GM21526 (cell line): ENCODE data around the gene USP10.
"Not testable (repeated sequence)": the region's sequence is repeated elsewhere in the genome, so short reads cannot be mapped to it uniquely, and the experiment has no call there.

Experiments
- ATAC-seq: cut with Tn5 transposase; IDR thresholded peaks from one replicate; pipeline ENCODE4 v1.9.1; 2021; ENCODE audit warnings: moderate library complexity; ENCODE audit not compliant: unreplicated experiment, low FRiP score

USP10 gene

GRCh38 chr16:84672276-84673202 lies 27.3 kb upstream of the USP10 start:
- no peak for ATAC-seq

GRCh38 chr16:84673203-84673535 lies 26.6 kb upstream of the USP10 start:
- ATAC-seq, result no peak

DNA sequence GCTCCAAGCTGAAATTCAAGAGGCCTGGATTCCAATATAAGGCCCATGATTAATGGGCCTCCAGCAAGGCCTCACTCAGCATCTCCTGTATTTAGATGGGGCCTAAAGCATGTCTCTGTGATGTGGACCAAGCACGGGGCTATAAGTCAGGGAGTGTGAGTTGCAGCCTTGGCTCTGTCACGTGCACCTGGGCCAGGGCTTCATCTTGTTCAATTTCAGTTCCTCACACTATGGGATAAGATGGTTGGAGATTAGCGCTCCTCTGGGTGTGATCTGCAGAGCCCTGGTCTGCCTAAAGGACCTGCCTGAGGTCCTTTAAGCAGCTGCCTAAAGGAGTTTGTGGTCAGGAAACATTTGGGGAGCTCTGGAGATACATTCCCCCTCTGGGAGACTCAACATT lies 26.2 kb upstream of the USP10 start:
- no peak for ATAC-seq

DNA sequence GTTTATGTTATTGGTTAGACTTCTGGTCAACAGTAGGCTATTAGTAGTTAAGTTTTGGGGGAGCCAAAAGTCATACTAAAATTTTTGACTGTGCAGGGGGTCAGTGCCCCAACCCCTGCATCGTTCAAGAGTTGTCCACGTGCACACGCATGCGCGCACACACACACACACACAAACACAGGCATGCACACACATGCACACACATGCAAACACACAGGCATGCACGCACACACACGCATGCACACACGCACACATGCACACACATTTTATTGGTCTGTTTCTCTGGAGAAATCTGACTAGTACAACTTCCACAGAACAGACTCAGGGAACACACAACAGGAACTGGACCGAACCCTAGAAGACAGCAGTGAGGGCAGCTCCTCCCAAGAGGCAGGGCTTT lies 24.4 kb upstream of the USP10 start:
- no peak for ATAC-seq

- ATAC-seq, result no peak
These were observed 23.9 kb upstream of the USP10 start for GRCh38 chr16:84675884-84676283.

DNA sequence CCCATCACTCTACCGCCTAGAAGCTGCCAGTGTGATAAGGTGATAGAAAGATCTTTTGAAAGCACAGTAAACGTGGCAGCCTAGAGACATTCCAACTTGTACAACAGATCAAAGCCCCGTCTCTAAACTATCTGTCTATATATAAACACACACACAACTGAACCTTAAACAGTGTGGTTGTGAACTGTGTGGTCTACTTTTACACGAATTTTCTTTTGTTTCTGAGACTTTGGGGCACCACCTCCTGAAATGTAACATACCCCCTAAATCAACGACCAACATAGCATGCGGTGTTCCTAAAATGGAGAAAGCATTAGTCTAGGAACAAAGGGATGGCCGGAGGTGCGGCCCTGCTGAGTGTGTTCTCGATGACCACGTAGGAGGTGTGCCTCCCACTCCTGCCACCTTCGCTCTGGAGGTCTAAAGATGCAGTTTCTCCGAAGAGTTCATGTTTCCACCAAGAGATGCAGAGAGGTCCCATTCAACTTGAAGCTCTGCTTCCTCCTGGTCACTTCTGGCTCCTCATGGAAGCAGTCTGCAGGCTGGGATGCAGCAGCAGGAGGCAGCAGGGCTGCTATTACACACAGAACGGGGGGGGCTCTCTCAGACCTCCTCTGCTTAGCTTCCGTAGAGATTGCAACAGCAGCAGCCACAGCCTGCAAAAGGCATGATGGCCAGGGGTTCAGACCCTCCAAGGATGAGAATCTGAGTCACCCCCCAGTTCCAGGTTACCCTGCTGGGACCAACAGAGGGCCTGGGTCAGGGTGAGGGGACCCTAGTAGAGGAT lies 22.6 kb upstream of the USP10 start:
- no peak for ATAC-seq

DNA sequence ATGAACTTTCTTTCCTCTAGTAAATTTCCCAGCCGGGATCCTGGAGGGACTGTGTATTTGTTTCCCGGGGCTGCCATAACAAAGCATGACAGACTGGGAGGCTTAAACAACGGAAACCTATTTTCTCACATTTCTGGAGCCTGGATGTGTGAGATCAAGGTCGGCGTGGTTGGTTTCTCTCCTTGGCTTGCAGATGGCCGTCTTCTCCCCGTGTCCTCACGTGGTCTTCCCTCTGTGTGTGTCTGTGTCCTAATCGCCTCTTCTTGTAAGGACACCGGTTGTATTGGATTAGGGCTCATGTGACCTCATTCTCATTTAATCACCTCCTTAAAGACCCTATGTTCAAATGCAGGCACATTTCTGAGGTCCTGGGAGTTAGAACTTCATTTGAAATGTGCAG lies 22.0 kb upstream of the USP10 start:
- no peak for ATAC-seq

GRCh38 chr16:84678541-84678940 lies 21.3 kb upstream of the USP10 start:
- ATAC-seq, result no peak

DNA sequence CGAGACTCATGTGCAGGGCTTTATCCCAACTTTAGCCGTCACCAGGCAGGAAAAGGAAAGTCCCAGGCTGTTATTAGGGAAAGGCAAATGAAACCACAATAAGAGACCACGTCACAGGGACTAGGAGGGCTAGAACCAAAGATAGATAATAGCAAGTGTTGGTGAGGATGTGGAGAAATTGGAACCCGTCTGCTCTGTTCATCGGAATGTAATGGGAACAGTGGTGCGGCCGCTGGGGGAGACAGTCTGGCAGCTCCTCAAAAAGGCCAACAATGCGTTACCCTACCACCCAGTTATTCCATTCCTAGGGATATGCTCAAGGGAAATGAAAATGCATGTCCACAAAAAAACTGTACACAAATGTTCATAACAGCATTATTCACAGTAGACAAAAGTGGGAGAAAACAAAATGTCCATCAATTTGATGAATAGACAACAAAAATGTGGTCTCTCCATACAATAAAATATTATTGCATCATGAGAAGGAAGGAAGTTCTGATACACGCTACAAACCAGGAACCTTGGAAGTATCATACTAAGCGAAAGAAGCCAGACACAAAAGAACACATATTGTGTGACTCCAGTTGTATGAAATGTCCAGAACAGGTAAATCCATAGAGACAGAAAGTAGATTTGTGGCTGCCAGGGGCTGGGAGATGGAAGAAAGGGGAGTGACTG lies 19.5 kb upstream of the USP10 start:
- no peak for ATAC-seq

DNA sequence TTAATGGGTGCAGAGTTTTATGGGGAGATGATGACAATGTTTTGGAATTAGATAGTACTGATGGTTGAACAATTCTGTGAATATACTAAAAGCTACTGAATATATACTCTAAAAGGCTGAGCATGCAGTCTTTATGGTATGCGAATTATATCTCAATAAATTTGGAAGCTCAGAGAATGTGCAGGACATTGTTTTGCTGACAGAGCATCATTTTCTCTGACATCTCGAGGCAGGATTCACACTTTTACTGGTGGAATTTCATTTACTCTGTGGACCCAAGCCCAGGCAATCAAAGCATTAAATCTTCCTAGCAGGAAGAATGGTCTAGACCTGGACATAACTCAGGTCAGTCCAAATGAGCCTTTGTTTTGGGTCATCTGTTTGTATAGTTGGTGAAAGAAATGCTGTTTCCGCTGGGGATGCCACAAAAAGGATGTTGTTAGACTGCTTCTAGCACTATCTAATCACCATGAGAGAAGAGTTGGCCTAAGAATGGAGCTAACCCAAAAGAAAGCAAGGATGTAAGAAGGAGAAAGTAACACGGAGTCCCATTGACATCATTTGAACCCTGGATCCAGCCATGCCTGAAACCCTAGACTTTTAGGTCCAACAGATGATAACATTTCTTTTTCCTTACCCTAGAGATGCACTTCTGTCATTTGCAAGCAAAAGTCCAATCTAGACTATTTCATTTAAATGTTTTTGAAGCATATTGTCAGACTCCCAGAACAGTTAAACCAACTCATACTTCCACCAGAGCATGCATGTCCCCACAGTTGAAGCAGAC lies 18.8 kb upstream of the USP10 start:
- no peak for ATAC-seq

DNA sequence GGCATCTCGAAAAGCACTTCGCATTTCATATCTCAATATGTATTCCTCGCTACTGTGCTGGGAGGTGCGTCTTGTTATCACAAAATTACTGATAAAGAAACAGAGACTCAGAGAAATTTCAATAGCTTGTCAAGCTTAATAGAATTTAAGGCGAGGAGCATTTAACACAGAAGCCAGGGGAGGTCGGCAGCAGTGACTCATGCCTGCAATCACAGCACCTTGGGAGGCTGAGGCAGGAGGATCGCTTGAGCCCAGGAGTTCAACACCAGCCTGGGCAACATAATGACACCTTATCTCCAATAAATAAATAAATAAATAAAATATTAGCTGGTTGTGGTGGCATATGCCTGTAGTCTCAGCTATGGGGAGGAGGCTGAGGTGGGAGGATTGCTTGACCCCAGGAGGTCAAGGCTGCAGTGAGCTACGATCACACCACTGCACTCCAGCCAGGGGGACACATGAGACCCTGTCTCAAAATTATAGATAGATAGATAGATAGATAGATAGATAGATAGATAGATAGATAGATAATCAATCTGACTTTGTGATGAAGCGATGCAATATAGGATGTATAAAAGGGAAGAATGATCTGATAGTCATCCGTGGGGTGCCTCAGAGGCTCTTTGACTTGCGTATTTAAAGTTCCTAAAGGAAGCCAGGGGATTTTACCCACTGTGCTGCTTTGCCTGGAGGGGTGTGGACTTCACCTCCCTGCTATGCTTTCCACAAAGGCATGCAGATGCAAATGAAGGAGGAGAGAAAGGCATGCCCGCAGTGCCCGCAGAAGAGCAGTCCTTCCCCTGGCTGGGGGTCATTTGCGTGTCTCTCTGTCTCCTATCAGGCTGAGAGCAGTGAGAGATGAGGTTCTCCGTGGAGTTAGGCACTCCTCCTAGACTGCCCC lies 15.9 kb upstream of the USP10 start:
- ATAC-seq, result no peak

DNA sequence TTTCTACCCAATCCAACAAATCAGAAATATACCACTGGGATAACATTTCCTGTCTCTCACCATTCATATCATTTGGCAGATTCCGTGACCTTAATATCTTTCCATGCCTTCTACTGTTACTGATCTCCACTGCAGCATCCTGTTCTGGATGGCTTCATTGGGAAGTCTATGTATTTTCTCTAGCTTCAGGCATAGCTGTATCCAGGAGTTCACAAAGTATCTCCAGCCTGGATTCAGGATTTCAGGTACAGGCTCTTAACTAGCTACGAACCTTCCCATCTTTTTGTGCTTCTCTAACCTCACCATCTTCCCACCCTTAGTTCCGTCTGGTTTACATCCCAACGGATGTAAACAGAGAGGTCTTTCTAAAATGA lies 15.2 kb upstream of the USP10 start:
- ATAC-seq, result no peak

GRCh38 chr16:84685210-84685609 lies 14.6 kb upstream of the USP10 start:
- no peak for ATAC-seq

GRCh38 chr16:84686707-84687298 lies 13.0 kb upstream of the USP10 start:
- ATAC-seq, result no peak

DNA sequence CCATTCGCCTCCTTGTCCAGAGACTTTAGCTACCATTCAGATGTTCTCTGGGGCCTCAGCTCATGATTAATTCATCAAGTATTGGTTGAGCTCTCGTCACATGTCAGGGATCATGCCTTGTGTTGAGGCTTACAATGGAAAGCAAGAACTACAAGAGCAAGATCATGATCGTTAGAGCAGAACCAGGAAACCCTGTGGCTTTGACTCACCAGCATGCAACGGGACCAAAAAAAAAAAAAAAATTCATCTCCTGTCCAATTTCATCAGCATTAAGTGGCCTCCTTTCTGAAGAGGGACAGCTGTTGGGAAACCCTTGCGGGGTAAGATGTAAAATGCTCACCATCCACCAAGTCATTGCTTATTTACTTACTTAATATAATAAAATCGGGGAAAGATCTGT lies 12.1 kb upstream of the USP10 start:
- no peak for ATAC-seq

DNA sequence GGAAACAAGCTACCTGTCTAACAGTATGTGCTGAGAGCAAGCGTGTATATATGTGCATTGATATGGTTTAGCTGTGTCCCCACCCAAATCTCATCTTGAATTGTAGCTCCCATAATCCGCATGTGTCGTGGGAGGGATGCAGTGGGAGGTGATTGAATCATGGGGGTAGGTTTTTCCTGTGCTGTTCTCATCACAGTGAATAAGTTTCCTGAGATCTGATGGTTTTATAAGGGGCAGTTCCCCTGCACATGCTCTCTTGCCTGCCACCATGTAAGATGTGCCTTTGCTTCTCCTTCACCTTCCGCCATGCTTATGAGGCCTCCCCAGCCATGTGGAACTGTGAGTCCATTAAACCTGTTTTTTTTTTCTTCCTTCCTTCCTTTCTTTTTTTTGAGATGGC lies 11.6 kb upstream of the USP10 start:
- not testable (repeated sequence) for ATAC-seq

DNA sequence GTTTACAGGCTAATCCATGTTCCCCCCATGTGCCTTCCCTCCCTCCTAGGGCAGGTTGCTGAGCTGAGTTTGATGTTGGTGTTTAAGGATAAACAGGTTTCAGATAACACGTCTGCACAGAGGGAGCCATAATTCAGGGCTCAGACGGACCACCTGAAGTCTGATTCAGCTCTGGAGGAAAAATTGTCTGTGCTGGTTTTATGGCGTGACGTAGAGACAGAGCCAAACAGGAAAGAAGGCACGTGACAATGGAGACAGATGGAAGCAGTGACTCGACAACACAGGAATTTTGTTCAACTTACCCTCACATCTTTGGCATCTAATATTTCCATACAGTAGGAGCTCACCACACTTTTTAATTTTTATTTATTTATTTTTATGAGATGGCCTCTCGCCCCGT lies 10.7 kb upstream of the USP10 start:
- no peak for ATAC-seq

- ATAC-seq, result no peak
These were observed 9.5 kb upstream of the USP10 start for GRCh38 chr16:84690088-84690819.
